HepG2 (cell line): Measurements from ENCODE around the gene FKBP1B. TPM values are rescaled to one million over a fixed set of nuclear protein-coding genes. Genes with fewer than 3 reads are reported as not detected.

Experiments used
- ATF6 ChIP-seq: sonication (generic); formaldehyde crosslinking; conservative IDR thresholded peaks from 2 replicates; pipeline ENCODE4 v1.4.0; 2020; ENCODE audit warnings: missing genetic modification reagents
- BRD4 ChIP-seq: sonication (generic); formaldehyde crosslinking; IDR thresholded peaks from 2 replicates; pipeline ENCODE4 v1.4.0; 2020; ENCODE audit warnings: missing genetic modification reagents
- MAFF ChIP-seq: IDR thresholded peaks from 2 replicates; pipeline ENCODE4 v1.6.1; 2011; ENCODE audit warnings: low read depth, low read length, improper control_type of control experiment
- NFAT5 ChIP-seq: sonication (generic); formaldehyde crosslinking; IDR thresholded peaks from 2 replicates; pipeline ENCODE4 v1.4.0; 2020; ENCODE audit warnings: missing genetic modification reagents
- NKX3-1 ChIP-seq: sonication (generic); formaldehyde crosslinking; IDR thresholded peaks from 2 replicates; pipeline ENCODE4 v1.5.0; 2020; ENCODE audit warnings: missing genetic modification reagents
- PAF1 ChIP-seq: IDR thresholded peaks from 2 replicates; pipeline ENCODE4 v1.6.1; 2016; ENCODE audit warnings: missing genetic modification reagents, missing compliant biosample characterization
- PHF21A ChIP-seq: sonication (generic); formaldehyde crosslinking; IDR thresholded peaks from 2 replicates; pipeline ENCODE4 v1.5.0; 2020; ENCODE audit warnings: mild to moderate bottlenecking, missing genetic modification reagents
- RARG ChIP-seq: sonication (generic); formaldehyde crosslinking; IDR thresholded peaks from 2 replicates; pipeline ENCODE4 v1.4.0; 2020; ENCODE audit warnings: low read depth, mild to moderate bottlenecking, missing genetic modification reagents
- SMAD9 ChIP-seq: sonication (generic); formaldehyde crosslinking; IDR thresholded peaks from 2 replicates; pipeline ENCODE4 v1.5.1; 2020; ENCODE audit warnings: mild to moderate bottlenecking, missing genetic modification reagents
- TBX2 ChIP-seq: sonication (generic); formaldehyde crosslinking; IDR thresholded peaks from 2 replicates; pipeline ENCODE4 v1.5.0; 2020; ENCODE audit warnings: missing genetic modification reagents, mild to moderate bottlenecking, borderline replicate concordance
- THAP11 ChIP-seq: IDR thresholded peaks from 2 replicates; pipeline ENCODE4 v1.6.1; 2016; ENCODE audit warnings: missing biosample characterization, missing genetic modification reagents
- THAP9 ChIP-seq: sonication (generic); formaldehyde crosslinking; IDR thresholded peaks from 2 replicates; pipeline ENCODE4; 2020; ENCODE audit warnings: missing genetic modification reagents, mild to moderate bottlenecking, borderline replicate concordance
- U2AF2 ChIP-seq: fragments of 200-400 bp; formaldehyde crosslinking; IDR thresholded peaks from 2 replicates; pipeline ENCODE4 v1.6.1; 2017; ENCODE audit warnings: low read depth, mild to moderate bottlenecking, low read length
- ZBTB3 ChIP-seq: sonication (generic); formaldehyde crosslinking; IDR thresholded peaks from 2 replicates; pipeline ENCODE4 v1.4.0; 2020; ENCODE audit warnings: low read depth, mild to moderate bottlenecking, moderate library complexity, missing genetic modification reagents, borderline replicate concordance
- ZHX1 ChIP-seq: sonication (generic); formaldehyde crosslinking; IDR thresholded peaks from 2 replicates; pipeline ENCODE4 v1.8.1; 2022; ENCODE audit warnings: low read depth, mild to moderate bottlenecking, missing genetic modification reagents
- ZNF737 ChIP-seq: sonication (generic); formaldehyde crosslinking; IDR thresholded peaks from 2 replicates; pipeline ENCODE4 v1.5.0; 2020; ENCODE audit warnings: missing genetic modification reagents, mild to moderate bottlenecking, borderline replicate concordance
- polyA plus RNA-seq, 8 experiments: library from polyadenylated mRNA; depleted of rRNA in 3 of 8; stranded (reverse) in 7 of 8; unstranded in 1 of 8; fragments of >200 nt; fragmentation: Illumina TruSeq in 4 of 8; extraction: Trizol in 4 of 8; gene quantifications; 2 replicates each; pipeline versions ENCODE4 v1.2.1 to v1.2.3, GENCODE V29; 2011 to 2016; ENCODE audit warnings: low read depth in 4 of 8, missing spikeins in 1 of 8, mixed read lengths in 1 of 8; ENCODE audit not compliant: insufficient read depth in 1 of 8
- total RNA-seq, 5 experiments: library from RNA; depleted of rRNA; stranded (reverse); fragments of >200 nt; fragmentation: Illumina TruSeq; extraction: Trizol; gene quantifications; 2 replicates each; pipeline ENCODE4 v1.2.3, GENCODE V29; 2016; ENCODE audit warnings: low read depth in 1 of 5

Gene FKBP1B
- total and polyA plus RNA-seq, 2 of the 13 experiments (the other 11 are each of a cell fraction or from before 2014, with no cell fraction given), result 35.2 to 96.3 TPM

- TF ChIP-seq ZHX1 (0 out of 2 replicates have a peak, but pooled peaks have one; percentile 30), ZNF737 (no peak), NKX3-1 (CRISPR knock-in tag) (0 out of 2 replicates have a peak, but pooled peaks have one; percentile 57), RARG (no peak), THAP9 (CRISPR knock-in tag) (peak; percentile 74; the same call in 1 of the 2 replicates), TBX2 (CRISPR knock-in tag) (no peak), U2AF2 (no peak), PHF21A (CRISPR knock-in tag) (no peak), SMAD9 (CRISPR knock-in tag) (no peak), THAP11 (peak; percentile 97), BRD4 (peak; percentile 74), NFAT5 (CRISPR knock-in tag) (peak; percentile 63; the same call in 1 of the 2 replicates), PAF1 (CRISPR knock-in tag) (no peak), MAFF (no peak), ATF6 (CRISPR knock-in tag) (peak; percentile 73; the same call in 1 of the 2 replicates), ZBTB3 (no peak)
Observed at GRCh38 chr2:24046930-24047702, 2.4 kb upstream of the FKBP1B start, which contains the start of gene WDCP (continued).
